MM.1S (cell line): ENCODE measurements around the gene WBP1L.

Source experiments
- DNase-seq: peaks from one replicate; pipeline ENCODE4 v3.0.0-alpha.2; 2015
- H2AFZ ChIP-seq: fragments of 300-600 bp; sonication (generic); 2 replicates; pipeline ENCODE4 v1.6.0; 2016; ENCODE audit warnings: antibody characterized with exemption, low read length
- H3F3A ChIP-seq: fragments of 300-600 bp; sonication (generic); 2 replicates; pipeline ENCODE4 v1.6.1; 2016; ENCODE audit warnings: mild to moderate bottlenecking, antibody characterized with exemption, low read length, moderate library complexity, mixed read lengths; ENCODE audit not compliant: insufficient read depth
- H3K27ac ChIP-seq: fragments of 300-600 bp; sonication (generic); 2 replicates; pipeline ENCODE4 v1.5.1; 2016; ENCODE audit warnings: mild to moderate bottlenecking, low read length
- H3K27me3 ChIP-seq: fragments of 300-600 bp; sonication (generic); replicated peaks from 2 replicates; pipeline ENCODE4 v1.6.0; 2016; ENCODE audit warnings: low read length; ENCODE audit not compliant: insufficient read depth
- H3K36me3 ChIP-seq: fragments of 300-600 bp; sonication (generic); replicated peaks from 2 replicates; pipeline ENCODE4 v1.6.1; 2016; ENCODE audit warnings: mild to moderate bottlenecking, low read length, mixed read lengths; ENCODE audit not compliant: insufficient read depth
- H3K4me1 ChIP-seq: fragments of 300-600 bp; sonication (generic); 2 replicates; pipeline ENCODE4 v1.6.1; 2016; ENCODE audit warnings: low read length, mixed read lengths
- H3K4me2 ChIP-seq: fragments of 300-600 bp; sonication (generic); 2 replicates; pipeline ENCODE4 v1.6.0; 2016; ENCODE audit warnings: low read depth, low read length
- H3K4me3 ChIP-seq: fragments of 300-600 bp; sonication (generic); 2 replicates; pipeline ENCODE4 v1.5.1; 2016; ENCODE audit warnings: low read length, mixed read lengths
- H3K79me2 ChIP-seq: fragments of 300-600 bp; sonication (generic); 2 replicates; pipeline ENCODE4 v1.6.1; 2016; ENCODE audit warnings: mixed run types, low read length, mixed read lengths
- H3K9ac ChIP-seq: fragments of 300-600 bp; sonication (generic); 2 replicates; pipeline ENCODE4 v1.6.1; 2016; ENCODE audit warnings: low read length, mixed read lengths
- H3K9me2 ChIP-seq: fragments of 300-600 bp; sonication (generic); replicated peaks from 2 replicates; pipeline ENCODE4 v1.6.1; 2016; ENCODE audit warnings: mild to moderate bottlenecking, low read length, mixed read lengths; ENCODE audit not compliant: insufficient read depth
- H3K9me3 ChIP-seq: fragments of 300-600 bp; sonication (generic); replicated peaks from 2 replicates; pipeline ENCODE4 v1.6.1; 2016; ENCODE audit warnings: mild to moderate bottlenecking, low read length, mixed read lengths; ENCODE audit not compliant: insufficient read depth
- H4K20me1 ChIP-seq: fragments of 300-600 bp; sonication (generic); 2 replicates; pipeline ENCODE4 v1.6.1; 2016; ENCODE audit warnings: mild to moderate bottlenecking, low read length, moderate library complexity, mixed read lengths; ENCODE audit not compliant: insufficient read depth
- EZH2 ChIP-seq: fragments of 300-600 bp; sonication (generic); optimal IDR thresholded peaks from 2 replicates; pipeline ENCODE3; 2017; ENCODE audit warnings: low read depth, mild to moderate bottlenecking, antibody characterized with exemption, low read length, mixed read lengths
- EZH2phosphoT487 ChIP-seq: fragments of 300-600 bp; sonication (generic); IDR thresholded peaks from 2 replicates; pipeline ENCODE4 v1.6.1; 2018; ENCODE audit warnings: antibody characterized with exemption, low read length
- TF ChIP-seq, protein P1 (sequence below): fragments of 300-600 bp; sonication (generic); IDR thresholded peaks from 2 replicates; pipeline ENCODE4 v1.5.1; 2016; ENCODE audit warnings: antibody characterized with exemption, low read length, mixed read lengths

WBP1L gene

DNA sequence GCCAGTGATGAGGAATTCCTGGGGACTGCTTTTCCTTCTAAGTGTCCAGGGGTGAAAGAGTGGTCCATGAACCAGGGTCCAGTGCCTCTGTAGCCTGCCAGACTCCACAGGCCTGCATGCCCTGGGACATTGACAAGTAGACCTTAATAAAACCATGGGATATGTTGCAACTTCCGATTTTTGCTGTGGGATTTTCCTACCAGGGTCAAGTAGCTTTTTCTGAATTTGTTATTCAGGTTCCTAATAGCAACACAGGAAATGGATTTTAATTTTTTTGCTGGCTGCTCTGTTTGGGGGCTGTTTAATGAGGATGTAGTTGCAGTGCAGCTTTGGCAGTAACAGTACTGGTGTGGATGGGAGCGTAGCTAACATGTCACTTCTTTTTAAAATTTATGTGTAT is 42.1 kb downstream of the WBP1L start:
- no peak for DNase-seq
- Histone ChIP-seq H3K9ac (no peak overlapping the region), H3K4me2 (no peak overlapping the region), H3K9me3 (no peaks in the 10 kb centered on the region), H2AFZ (no peak overlapping the region), H3K27ac (no peak overlapping the region), H3K36me3 (no peaks in the 10 kb centered on the region), H3K27me3 (no peaks in the 10 kb centered on the region), H3K4me1 (peaks cover 36% of the 10 kb centered on the region), H3K9me2 (no peaks in the 10 kb centered on the region), H4K20me1 (no peaks in the 10 kb centered on the region), H3K4me3 (no peak overlapping the region), H3K79me2 (peaks cover 75% of the 10 kb centered on the region), H3F3A (peaks cover 19% of the 10 kb centered on the region)
- TF ChIP-seq, protein P1, sequence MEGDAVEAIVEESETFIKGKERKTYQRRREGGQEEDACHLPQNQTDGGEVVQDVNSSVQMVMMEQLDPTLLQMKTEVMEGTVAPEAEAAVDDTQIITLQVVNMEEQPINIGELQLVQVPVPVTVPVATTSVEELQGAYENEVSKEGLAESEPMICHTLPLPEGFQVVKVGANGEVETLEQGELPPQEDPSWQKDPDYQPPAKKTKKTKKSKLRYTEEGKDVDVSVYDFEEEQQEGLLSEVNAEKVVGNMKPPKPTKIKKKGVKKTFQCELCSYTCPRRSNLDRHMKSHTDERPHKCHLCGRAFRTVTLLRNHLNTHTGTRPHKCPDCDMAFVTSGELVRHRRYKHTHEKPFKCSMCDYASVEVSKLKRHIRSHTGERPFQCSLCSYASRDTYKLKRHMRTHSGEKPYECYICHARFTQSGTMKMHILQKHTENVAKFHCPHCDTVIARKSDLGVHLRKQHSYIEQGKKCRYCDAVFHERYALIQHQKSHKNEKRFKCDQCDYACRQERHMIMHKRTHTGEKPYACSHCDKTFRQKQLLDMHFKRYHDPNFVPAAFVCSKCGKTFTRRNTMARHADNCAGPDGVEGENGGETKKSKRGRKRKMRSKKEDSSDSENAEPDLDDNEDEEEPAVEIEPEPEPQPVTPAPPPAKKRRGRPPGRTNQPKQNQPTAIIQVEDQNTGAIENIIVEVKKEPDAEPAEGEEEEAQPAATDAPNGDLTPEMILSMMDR = no peak
- TF ChIP-seq EZH2 (no peak), EZH2phosphoT487 (no peak)

DNA sequence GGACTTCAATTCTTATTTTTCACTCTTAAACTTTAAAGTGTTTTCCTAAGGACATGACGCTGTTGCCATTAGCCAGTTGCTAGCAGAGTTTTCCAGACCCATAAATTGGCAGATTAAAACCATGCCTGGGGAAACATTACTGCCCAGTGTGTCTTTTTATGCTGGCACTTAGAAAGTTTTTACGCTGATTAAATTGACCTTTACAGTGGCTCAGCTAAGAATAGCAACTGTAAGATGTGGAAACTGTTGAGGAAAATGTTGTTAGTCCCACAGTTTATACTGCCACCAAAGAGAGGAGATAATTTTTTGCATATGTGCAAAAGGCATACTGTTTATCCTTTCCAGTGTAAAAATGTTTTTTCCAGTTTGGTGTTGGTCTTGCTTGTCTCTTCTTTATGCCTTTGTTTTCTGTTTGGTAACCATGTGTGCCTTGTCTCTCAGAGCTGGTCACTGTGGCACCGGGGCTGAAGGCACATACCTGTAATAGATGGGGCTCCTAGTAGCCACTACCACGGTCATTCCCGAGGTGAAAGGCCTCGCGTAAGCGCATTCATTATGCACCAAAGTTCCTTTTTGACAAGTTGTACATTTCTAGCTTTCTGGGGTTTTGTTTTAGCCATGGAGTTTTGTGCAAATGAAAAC is 48.1 kb downstream of the WBP1L start:
- Histone ChIP-seq H3K36me3 (no peaks in the 10 kb centered on the region), H3K27me3 (no peaks in the 10 kb centered on the region), H4K20me1 (no peaks in the 10 kb centered on the region), H3K9me3 (no peaks in the 10 kb centered on the region), H2AFZ (no peak overlapping the region), H3F3A (peaks cover 22% of the 10 kb centered on the region), H3K9me2 (no peaks in the 10 kb centered on the region), H3K4me3 (no peak overlapping the region), H3K4me2 (no peak overlapping the region), H3K27ac (no peak overlapping the region), H3K4me1 (peaks cover 29% of the 10 kb centered on the region), H3K79me2 (peaks cover 80% of the 10 kb centered on the region), H3K9ac (no peak overlapping the region)
- TF ChIP-seq EZH2phosphoT487 (no peak), EZH2 (no peak)
- TF ChIP-seq, protein P1 = no peak
- no peak for DNase-seq

DNA sequence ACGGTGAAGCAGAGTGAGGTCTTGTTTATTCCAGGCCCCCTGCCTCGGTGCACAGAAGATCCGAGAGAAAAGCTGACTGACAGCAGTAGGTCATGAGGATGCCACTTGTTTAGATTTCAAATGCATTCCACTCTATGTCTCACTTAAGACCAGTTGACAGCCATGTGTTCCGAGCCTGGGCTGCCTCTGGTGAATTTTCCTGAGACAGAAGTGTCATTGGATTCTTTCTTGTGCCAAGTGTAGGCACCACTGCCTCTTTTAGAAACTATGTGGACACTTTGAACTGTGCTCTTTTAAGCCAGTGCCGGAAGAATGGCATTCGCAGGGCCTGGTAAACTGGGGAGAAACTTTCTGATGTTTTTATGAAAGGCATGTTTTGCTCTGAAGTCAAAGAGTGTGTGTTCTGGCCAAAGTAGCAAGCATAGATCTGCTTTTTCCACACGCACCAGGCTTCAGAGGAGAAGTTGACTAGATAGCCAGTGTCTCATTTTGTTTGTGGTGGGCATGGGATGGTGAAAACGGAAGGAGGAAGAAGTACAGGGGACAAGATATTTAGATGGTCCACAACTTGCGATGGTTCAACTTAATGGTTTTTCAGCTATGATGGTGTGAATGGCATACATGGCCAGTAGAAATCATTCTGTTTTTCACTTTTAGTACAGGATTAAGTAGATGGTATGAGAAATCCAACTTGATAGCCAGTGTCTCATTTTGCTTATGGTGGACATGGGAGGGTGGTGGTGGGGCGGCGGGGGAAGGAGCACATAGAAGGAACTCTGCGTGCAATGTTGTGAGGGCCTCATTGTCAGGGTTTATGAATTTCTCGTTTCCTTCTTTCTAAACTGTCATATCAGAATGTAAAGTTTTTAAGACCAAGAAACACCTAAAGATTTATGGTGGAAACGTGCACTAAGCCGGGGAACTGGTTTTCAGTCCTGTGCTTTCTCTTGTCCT is 52.0 kb downstream of the WBP1L start:
- Histone ChIP-seq H3F3A (peaks cover 28% of the 10 kb centered on the region), H3K36me3 (no peaks in the 10 kb centered on the region), H3K27me3 (no peaks in the 10 kb centered on the region), H3K4me1 (peaks cover 43% of the 10 kb centered on the region), H3K4me2 (peak overlapping the region; percentile 88), H2AFZ (no peak overlapping the region), H3K9ac (peak overlapping the region; percentile 85), H3K79me2 (peaks cover 85% of the 10 kb centered on the region), H3K9me3 (no peaks in the 10 kb centered on the region), H4K20me1 (no peaks in the 10 kb centered on the region), H3K9me2 (no peaks in the 10 kb centered on the region), H3K4me3 (peak overlapping the region; percentile 3; the same call in 1 of the 2 replicates), H3K27ac (peak overlapping the region; percentile 98)
- DNase-seq = no peak
- TF ChIP-seq, protein P1 = no peak
- TF ChIP-seq EZH2 (no peak), EZH2phosphoT487 (no peak)
